Measurements from ENCODE around the gene RPP14. TPM values are rescaled to one million over a fixed set of nuclear protein-coding genes. Genes with fewer than 3 reads are reported as not detected.

RPP14 gene
- total RNA-seq, 1 experiment from 2014 or later: 7.7 TPM

Other genes starting within 250 kb of the RPP14 start
- gene DNASE1L3, start 95.3 kb upstream of the RPP14 start, total RNA-seq (2014; rRNA removed; shearing (Covaris generic); ENCODE audit: low replicate concordance): not detected in 2 replicates
- gene ABHD6, start 68.5 kb upstream of the RPP14 start, total RNA-seq (2014; rRNA removed; shearing (Covaris generic); ENCODE audit: low replicate concordance): 8.9 and 11.4 TPM in 2 replicates
- 7.9 and 8.7 TPM in 2 replicates for gene HTD2, start 275 bp downstream of the RPP14 start, total RNA-seq (2014; rRNA removed; shearing (Covaris generic); ENCODE audit: low replicate concordance)
- 14.8 and 18.2 TPM in 2 replicates for gene PXK, start 26.6 kb downstream of the RPP14 start, total RNA-seq (2014; rRNA removed; shearing (Covaris generic); ENCODE audit: low replicate concordance)
- gene PDHB, start 127.6 kb downstream of the RPP14 start, total RNA-seq (2014; rRNA removed; shearing (Covaris generic); ENCODE audit: low replicate concordance): 54.8 and 86.1 TPM in 2 replicates
- gene KCTD6, start 185.9 kb downstream of the RPP14 start, total RNA-seq (2014; rRNA removed; shearing (Covaris generic); ENCODE audit: low replicate concordance): 2.7 and 3.5 TPM in 2 replicates
- gene ACOX2, start 230.9 kb downstream of the RPP14 start, total RNA-seq (2014; rRNA removed; shearing (Covaris generic); ENCODE audit: low replicate concordance): 2.0 TPM in 1 of 2 replicates, not detected in the other